Stimulated activated CD8-positive, alpha-beta memory T cell treated with anti-CD3 and anti-CD28 coated beads, Interleukin-12 subunit alpha, Interleukin-12 subunit beta, amount 100 ng/mL, for 24 hours (primary cell): ENCODE results near the gene NUDT14.

ENCODE experiments used
- DNase-seq: peaks from one replicate; pipeline ENCODE4 v3.0.0-alpha.2; 2020; ENCODE audit errors: extremely low read depth

Gene NUDT14

GRCh38 chr14:105173901-105174894 lies 6.9 kb downstream of the NUDT14 start:
- DNase-seq: no peak

- DNase-seq: no peak
Observed at GRCh38 chr14:105173145-105173544, 8.0 kb downstream of the NUDT14 start.

- DNase-seq: no peak
Observed at GRCh38 chr14:105172476-105172875, 8.6 kb downstream of the NUDT14 start.

- DNase-seq: no peak
Observed at GRCh38 chr14:105171004-105171673, 10.0 kb downstream of the NUDT14 start.

- DNase-seq: no peak
Observed at GRCh38 chr14:105169776-105170655, 11.1 kb downstream of the NUDT14 start.

GRCh38 chr14:105168979-105169507 lies 12.1 kb downstream of the NUDT14 start:
- no peak for DNase-seq

- no peak for DNase-seq
Observed at GRCh38 chr14:105168496-105168978, 12.6 kb downstream of the NUDT14 start, which contains the start of gene JAG2. Gene JAG2 (minus strand): TSS chr14:105168776. CDS start chr14:105168420, 356 bp downstream.

GRCh38 chr14:105168093-105168420 lies 13.1 kb downstream of the NUDT14 start:
- no peak for DNase-seq

GRCh38 chr14:105167303-105168092 lies 13.6 kb downstream of the NUDT14 start:
- no peak for DNase-seq

- no peak for DNase-seq
Observed at GRCh38 chr14:105166571-105167302, 14.4 kb downstream of the NUDT14 start.

GRCh38 chr14:105165761-105166485 lies 15.2 kb downstream of the NUDT14 start:
- DNase-seq: no peak

GRCh38 chr14:105165134-105165704 lies 15.9 kb downstream of the NUDT14 start:
- no peak for DNase-seq

GRCh38 chr14:105163040-105163742 lies 17.9 kb downstream of the NUDT14 start:
- no peak for DNase-seq

- no peak for DNase-seq
Observed at GRCh38 chr14:105162669-105162979, 18.5 kb downstream of the NUDT14 start.

GRCh38 chr14:105161964-105162668 lies 19.0 kb downstream of the NUDT14 start:
- no peak for DNase-seq

GRCh38 chr14:105161309-105161708 lies 19.8 kb downstream of the NUDT14 start:
- DNase-seq: no peak

GRCh38 chr14:105160776-105161175 lies 20.3 kb downstream of the NUDT14 start:
- DNase-seq: no peak

GRCh38 chr14:105159344-105159743 lies 21.8 kb downstream of the NUDT14 start:
- DNase-seq: no peak
